T1000 (cell line): ENCODE measurements around the gene POLD1.
"Not testable (repeated sequence)": the region's sequence is repeated elsewhere in the genome, so short reads cannot be mapped to it uniquely, and the experiment has no call there.

Experiments
- DNase-seq: peaks from one replicate; lab custom pipeline; 2025; ENCODE audit warnings: mixed read lengths; lab: John Stamatoyannopoulos, UW

POLD1 gene

DNA sequence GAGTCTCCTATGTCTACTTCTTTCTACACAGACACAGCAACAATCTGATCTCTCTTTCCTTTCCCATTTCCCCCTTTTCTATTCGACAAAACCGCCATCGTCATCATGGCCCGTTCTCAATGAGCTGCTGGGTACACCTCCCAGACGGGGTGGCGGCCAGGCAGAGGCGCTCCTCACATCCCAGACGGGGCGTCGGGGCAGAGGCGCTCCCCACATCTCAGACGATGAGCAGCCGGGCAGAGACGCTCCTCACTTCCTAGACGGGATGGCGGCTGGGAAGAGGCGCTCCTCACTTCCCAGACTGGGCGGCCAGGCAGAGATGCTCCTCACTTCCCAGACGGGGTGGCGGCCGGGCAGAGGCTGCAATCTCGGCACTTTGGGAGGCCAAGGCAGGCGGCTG is 6.8 kb downstream of the POLD1 start:
- DNase-seq = not testable (repeated sequence)

DNA sequence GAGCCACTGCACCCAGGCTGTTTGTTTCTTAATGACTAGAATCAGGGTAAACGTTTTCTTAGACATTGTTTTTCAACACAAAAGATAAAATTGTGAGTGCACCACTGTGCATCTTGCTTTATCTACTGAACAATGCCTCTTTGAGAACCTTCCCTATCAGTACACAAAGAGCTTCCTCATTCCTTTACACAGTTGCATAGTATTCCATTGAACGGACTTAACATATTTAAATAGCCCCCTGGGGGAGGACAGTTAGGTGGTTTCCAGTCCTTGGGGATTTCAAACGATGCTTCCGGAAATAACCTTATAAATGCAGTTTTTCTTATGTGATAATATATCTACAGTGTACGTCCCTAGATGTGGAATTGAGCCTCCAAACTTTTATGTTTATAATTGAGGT is 8.6 kb downstream of the POLD1 start:
- DNase-seq = no peak

DNA sequence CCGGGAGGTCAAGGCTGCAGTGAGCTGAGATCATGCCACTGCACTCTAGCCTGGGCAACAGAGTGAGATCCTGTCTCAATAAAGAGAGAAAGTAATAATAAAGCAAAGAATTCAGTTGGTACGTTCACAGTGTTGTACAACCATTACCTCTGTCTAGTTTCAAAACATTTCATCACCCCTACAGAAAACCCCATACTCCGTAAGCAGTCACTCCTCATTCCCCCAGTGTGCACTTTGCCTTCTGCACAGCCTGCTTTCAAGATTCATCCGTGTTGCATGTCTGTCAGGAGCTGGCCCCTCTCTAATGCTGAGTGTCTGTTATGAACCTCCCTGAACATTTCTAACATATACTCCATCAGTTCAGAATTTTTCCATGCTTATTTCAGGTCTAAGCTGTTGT is 9.4 kb downstream of the POLD1 start:
- no peak for DNase-seq

DNA sequence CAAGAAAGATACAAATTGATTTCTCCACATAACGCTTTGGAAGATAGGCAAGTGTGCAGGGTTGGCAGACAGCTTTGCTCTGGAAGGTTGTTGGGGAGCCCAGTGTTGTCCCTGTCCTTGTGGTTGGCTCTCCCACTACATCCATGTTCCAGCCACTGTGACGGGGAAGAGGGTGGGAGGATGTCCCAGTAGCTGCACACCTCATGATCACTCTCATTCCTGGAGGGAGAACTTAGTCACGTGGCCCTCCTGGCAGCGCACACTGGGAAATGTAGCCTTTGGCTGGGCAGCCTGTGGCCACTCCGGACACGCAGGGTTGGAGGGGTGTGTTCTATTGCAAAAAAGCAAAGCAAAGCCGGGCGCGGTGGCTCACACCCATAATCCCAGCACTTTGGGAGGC is 9.9 kb downstream of the POLD1 start:
- no peak for DNase-seq

DNA sequence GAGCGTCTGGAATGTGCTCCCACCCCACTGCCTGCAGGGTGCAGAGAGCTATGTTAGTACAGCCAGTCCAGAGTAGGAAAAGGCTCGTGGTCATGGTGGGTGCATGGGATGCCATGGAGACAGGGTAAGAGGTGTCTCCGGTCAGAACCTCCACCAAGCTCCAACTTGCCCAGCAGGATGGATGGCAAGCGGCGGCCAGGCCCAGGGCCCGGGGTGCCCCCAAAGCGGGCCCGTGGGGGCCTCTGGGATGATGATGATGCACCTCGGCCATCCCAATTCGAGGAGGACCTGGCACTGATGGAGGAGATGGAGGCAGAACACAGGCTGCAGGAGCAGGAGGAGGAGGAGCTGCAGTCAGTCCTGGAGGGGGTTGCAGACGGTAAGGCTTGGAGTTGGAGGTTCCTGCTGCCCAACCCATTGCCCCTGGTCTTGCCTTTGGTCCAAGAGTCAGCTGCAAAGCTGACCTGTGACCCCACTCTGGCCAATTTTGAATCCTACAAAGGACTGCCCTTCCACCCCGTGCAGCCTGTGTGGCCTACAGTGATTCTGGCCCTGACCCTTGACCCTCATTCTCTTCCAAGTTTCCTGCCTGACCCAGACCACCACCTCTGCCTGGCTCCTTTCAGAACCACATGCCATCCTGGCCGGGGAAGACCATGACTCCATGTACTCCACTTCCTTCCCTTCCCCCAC is 14.7 kb downstream of the POLD1 start:
- no peak for DNase-seq

DNA sequence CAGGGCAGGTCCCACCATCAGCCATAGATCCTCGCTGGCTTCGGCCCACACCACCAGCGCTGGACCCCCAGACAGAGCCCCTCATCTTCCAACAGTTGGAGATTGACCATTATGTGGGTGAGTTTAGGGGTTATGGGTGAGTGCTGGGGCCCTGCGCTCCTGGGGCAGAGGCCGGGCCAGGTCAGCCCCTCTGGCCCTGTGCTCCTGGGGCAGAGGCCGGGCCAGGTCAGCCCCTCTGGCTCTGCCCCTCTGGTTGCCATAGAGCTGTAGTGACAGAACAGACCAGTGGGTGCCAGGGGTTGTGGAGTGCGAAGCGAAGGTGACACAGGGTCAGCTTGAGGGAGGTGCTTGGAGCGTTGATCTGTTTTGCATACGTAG is 15.2 kb downstream of the POLD1 start:
- no peak for DNase-seq

DNA sequence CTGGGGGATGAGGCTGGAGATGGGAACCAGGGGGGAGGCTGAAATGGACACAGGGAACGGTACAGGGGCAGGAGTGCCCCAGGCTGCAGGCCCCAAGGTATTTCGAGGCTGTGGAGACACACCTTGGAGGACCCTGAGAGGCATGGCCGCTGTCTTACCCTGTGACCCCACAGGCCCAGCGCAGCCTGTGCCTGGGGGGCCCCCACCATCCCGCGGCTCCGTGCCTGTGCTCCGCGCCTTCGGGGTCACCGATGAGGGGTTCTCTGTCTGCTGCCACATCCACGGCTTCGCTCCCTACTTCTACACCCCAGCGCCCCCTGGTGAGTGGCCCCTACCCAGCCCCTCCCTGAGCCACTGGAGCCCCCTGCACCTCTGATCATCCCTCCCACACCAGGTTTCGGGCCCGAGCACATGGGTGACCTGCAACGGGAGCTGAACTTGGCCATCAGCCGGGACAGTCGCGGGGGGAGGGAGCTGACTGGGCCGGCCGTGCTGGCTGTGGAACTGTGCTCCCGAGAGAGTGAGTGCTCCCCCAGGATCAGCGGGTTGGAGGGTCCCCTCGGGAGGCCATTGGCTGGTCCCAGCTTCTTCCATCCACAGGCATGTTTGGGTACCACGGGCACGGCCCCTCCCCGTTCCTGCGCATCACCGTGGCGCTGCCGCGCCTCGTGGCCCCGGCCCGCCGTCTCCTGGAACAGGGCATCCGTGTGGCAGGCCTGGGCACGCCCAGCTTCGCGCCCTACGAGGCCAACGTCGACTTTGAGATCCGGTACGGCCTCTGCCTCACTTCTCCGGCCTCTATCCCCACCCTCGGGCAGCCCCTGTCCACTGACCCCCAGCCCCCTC is 17.7 kb downstream of the POLD1 start:
- no peak for DNase-seq

DNA sequence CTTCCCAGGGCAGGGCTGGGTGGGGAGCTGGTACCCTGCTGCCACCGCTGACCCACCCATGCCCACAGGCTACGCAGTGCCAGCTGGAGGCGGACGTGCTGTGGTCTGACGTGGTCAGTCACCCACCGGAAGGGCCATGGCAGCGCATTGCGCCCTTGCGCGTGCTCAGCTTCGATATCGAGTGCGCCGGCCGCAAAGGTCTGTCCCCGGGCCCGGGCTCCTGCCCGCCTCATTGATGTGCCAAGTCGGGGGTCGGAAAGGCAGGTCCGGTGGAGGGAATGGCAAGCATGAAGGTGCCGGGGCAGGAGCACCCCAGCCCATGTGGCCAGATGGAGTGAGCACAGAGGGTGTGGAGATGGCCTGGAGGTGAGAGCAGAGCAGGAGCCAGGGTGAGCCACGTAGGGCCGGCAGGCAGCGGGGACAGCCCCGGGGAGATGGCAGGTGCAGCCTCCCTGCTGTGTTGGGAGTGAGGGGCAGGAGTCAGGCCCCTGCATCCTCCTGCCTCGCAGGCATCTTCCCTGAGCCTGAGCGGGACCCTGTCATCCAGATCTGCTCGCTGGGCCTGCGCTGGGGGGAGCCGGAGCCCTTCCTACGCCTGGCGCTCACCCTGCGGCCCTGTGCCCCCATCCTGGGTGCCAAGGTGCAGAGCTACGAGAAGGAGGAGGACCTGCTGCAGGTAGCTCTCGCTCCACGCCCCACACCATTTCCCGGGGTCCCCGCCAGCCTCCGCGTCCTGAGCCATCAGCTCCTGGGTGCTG is 18.6 kb downstream of the POLD1 start:
- DNase-seq = no peak

DNA sequence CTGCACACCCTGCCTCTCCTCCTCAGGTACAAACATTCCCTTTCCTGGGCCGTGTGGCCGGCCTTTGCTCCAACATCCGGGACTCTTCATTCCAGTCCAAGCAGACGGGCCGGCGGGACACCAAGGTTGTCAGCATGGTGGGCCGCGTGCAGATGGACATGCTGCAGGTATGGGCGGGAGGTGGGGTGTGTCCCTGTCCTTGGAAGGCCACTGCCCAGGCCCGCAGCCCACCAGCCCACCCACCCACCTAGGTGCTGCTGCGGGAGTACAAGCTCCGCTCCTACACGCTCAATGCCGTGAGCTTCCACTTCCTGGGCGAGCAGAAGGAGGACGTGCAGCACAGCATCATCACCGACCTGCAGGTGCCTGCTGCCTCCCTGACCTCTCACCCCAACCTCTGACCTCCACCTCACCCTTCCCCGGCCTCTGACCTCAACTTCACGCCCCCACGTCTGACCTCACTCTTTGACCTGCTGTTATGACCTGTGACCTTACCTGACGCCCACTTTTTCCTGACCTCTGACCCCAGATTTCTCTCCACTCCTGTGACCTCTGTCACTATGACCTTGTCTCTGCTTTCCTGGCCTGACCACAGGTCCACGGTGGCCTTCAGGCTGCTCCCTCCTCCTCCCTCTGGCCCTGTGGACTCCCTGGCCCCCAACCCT is 22.1 kb downstream of the POLD1 start:
- DNase-seq = no peak

DNA sequence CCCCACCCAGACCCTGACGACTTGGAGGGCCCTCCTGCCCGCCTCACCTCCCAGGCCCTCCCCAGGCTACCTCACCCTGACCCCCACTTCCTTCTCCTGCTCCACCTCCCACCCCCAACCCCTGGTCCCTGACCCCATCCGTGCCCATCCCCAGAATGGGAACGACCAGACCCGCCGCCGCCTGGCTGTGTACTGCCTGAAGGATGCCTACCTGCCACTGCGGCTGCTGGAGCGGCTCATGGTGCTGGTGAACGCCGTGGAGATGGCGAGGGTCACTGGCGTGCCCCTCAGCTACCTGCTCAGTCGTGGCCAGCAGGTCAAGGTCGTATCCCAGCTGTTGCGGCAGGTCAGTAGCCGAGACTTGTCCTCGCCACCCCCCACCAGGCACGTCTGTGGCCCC is 22.7 kb downstream of the POLD1 start:
- DNase-seq = no peak

DNA sequence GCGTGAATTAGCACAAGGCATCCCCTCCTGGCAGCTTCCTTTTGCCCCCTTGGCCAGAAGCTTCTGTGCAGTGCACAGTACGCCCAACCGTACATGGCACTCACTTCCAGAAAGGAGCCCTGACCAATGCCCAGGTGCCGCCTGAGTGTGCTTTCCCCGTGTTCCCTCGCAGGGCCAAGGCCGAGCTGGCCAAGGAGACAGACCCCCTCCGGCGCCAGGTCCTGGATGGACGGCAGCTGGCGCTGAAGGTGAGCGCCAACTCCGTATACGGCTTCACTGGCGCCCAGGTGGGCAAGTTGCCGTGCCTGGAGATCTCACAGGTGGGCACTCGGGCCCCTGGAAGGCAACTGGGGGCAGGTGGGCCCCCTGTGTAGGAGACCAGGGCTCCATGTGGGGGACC is 25.2 kb downstream of the POLD1 start:
- DNase-seq = no peak

DNA sequence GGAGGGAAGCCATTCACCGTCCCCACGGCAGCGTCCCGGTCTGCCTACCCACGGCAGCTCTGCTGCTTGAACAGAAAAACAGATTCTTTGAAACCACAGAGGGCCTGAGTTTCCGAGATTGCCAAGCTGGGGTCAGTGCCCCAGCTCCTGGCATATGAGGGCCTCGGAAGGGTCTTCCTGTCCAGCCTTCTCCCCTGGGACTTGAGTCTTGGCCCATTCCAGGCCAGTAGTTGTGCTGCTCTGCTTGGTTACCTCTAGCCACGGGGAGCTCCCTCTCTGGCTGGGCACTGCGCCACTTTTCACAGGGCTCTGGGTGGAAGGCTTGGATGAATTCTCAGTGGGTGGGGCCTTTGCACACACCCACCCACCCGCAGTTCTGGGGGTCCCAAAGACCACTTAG is 26.0 kb downstream of the POLD1 start:
- DNase-seq = no peak

DNA sequence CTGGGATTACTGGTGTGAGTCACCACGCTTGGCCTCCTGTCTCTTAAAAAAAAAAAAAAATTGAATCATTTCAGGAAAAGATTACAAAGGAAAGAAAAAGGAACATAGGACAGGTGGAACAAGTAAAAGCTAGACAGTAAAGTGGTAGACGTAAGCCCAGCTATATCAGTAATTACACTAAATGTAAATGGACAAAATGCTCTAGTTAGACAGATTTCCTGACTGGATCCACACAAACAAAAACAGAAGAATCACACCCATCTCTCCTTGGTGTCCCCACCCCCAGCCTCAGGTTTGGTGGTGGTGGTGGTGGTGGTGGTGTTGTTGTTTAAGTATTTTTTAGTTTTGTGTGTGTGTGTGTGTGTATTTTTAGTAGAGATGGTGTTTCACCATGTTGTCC is 28.3 kb downstream of the POLD1 start:
- no peak for DNase-seq

DNA sequence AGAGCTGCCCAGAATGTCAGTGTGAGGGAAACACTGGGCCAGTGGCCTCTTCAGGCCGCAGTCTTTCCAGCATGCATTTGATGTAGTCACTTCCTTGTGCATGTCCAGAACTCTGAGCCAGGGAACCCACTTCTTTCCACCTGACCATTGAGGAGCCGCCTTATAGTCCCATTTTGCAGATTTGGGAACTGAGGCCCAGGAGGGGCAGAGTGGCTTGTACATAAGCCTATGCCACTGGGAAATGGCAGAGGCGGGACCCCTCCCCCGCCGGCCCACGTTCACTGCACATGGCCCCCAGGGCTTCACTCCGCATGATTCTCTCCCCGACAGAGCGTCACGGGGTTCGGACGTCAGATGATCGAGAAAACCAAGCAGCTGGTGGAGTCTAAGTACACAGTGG is 28.9 kb downstream of the POLD1 start:
- no peak for DNase-seq

DNA sequence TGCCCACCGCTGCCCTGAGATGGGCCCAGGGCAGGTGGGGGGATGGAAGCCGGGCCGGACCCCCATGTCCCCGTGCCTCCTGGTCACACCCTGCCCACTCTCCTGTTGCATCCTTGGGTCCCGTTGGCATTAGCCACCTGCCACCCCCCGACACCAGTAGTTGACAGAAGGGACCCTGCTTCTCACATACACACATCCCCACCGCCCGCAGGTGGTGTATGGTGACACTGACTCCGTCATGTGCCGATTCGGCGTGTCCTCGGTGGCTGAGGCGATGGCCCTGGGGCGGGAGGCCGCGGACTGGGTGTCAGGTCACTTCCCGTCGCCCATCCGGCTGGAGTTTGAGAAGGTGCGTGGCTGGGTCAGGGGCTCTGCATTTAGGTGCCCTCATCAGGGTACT is 29.4 kb downstream of the POLD1 start:
- no peak for DNase-seq

DNA sequence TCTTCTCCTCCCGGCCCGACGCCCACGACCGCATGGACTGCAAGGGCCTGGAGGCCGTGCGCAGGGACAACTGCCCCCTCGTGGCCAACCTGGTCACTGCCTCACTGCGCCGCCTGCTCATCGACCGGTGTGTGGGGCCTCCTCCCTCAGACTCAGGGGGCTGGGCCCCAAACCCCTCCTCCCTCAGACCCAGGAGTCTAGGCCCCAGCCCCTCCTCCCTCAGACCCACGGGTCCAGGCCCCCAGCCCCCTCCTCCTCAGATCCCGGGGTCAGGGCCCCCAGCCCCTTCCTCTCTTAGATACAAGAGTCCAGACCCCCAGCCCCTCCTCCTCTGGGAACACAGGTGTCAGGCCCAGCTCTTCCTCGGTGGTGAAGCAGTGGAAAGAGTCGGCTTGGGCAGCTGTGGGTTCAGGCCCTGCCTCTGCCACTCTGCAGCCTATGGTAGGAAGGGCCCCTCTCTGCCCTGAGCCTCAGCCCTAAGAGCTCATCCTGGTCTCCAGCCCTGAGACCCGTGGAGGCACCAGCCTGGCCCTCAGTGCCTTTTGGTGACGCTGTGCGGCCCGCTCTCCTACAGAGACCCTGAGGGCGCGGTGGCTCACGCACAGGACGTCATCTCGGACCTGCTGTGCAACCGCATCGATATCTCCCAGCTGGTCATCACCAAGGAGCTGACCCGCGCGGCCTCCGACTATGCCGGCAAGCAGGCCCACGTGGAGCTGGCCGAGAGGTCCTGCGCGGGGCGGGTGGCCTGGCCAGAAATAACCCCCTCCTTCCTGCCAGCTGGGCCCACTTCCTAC is 30.9 kb downstream of the POLD1 start:
- DNase-seq = no peak

DNA sequence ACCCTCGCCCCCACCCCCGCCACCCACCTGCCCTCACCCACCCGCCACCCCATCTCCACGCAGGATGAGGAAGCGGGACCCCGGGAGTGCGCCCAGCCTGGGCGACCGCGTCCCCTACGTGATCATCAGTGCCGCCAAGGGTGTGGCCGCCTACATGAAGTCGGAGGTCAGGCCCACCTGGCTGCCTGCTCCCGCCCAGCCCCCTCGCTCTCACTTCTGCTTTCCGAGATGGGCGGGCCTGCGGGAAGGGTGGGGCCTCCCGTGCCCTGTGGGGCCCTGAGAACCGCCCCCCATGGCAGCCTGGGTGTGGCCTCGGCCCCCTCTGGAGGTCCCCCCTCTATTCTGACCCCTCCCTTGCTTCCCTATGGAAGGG is 31.5 kb downstream of the POLD1 start:
- DNase-seq = no peak

DNA sequence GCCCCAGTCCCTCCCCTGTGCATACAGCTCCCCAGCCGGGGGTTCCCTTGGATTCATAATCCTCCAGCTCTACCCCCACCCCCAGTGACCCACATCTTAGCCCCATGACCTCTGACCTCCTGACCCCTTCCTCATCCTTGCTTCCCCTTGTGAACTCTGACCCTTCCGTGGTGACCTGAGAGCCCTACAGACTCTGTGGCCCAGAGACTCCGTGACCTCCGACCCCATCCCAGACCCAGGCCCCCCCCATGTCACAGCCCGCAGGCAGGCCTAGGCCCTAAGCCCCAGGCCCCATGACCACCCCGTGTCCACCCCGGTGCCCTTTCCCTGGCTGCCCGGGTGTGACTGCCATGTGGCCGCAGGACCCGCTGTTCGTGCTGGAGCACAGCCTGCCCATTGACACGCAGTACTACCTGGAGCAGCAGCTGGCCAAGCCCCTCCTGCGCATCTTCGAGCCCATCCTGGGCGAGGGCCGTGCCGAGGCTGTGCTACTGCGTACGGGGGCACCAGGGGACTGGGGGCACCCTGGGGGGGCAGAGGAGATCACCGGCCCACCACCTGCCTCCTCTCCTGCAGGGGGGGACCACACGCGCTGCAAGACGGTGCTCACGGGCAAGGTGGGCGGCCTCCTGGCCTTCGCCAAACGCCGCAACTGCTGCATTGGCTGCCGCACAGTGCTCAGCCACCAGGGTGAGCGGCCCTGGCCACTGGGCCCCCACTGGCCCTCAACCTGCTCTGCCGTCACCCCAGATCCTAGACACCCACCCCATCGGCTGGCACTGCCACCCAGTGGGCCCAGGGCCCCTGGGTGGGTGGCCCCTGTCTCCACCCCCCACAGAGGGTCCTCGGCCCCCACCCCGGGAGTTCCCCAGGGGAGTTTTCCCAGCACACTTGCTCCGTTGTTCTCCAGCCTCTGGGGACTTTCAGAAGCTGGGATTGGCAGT is 32.2 kb downstream of the POLD1 start:
- no peak for DNase-seq

DNA sequence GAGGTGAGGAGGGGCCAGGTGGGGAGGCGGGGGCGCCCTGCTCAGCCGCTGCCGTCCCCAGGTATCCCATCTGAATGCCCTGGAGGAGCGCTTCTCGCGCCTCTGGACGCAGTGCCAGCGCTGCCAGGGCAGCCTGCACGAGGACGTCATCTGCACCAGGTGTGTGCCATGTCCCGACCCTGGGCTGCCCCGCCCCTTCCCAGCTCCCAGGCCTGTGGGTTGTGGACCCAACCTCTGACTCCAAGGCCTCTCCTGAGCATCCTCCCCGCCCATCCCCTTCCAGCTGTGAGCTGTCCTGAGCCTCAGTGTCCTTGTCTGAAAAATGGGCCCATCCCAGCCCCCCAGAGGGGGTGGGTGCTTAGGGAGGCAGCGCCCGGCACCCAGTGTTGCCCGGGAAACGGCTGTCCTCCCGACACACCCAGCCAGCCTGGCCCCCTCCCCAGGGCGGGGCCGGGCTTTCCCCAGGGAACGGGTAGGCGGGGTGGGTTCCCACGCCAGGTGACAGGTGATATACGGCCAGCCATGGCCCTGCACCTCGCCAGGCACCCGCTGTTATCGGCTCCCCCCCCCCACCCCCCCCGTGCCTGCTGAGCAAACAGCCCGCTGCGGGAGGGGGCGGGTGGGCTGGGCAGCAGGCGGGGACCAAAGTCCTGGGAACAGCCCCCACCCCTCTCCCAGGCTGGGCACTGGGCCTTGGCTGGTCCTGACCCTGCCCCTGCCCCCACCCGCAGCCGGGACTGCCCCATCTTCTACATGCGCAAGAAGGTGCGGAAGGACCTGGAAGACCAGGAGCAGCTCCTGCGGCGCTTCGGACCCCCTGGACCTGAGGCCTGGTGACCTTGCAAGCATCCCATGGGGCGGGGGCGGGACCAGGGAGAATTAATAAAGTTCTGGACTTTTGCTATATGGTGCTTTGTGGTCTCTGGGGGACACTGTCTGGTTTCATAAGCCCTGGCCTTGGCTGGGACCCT is 33.2 kb downstream of the POLD1 start:
- DNase-seq = no peak
